ENCODE measurements around the gene HOMER2. TPM values are rescaled to one million over a fixed set of nuclear protein-coding genes. Genes with fewer than 3 reads are reported as not detected.

HOMER2 gene
- total and polyA plus RNA-seq, 9 of the 15 experiments (the other 6 are each of a cell fraction or from before 2014, with no cell fraction given), result 0.13 to 0.47 (median 0.29) TPM; not detected in 1

DNA sequence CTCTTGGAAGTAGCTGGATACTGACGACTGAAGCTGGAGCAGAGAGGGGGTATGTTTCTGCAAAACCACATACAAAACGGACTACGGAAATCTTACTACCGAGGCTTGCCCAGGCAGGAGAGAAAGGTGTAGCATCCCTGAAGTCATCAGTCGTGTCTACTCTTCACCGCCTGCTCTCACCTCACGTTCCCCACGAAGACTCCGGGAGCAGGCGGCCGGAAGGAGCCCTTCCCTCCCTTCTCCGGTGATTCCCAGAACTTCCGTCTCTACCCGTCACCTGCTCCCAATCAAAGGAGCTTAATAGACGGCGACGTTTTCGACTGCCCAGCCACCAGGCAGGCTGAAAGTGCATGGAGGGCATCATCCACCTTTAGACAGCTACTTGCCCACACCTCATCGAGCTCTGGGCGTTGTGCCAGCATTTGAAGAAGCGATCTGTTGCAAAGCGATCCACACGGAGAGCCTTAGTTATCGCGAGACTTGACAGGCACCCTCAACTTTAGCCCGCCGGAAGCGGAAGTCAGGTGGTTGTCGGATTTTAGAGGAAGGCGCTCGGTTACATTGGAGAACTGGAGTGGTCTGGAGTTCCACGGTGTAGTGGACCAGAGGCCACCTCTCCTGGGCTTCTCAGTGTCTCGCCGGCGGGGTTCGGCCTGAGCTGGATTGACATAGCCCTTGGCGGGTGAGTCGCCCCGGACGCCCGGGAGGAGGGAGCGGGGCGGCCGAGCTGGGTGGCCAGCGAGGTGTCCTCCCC, 33.3 kb upstream of the HOMER2 start, which contains the start of gene RAMAC (continued):
- TF ChIP-seq, protein P1, sequence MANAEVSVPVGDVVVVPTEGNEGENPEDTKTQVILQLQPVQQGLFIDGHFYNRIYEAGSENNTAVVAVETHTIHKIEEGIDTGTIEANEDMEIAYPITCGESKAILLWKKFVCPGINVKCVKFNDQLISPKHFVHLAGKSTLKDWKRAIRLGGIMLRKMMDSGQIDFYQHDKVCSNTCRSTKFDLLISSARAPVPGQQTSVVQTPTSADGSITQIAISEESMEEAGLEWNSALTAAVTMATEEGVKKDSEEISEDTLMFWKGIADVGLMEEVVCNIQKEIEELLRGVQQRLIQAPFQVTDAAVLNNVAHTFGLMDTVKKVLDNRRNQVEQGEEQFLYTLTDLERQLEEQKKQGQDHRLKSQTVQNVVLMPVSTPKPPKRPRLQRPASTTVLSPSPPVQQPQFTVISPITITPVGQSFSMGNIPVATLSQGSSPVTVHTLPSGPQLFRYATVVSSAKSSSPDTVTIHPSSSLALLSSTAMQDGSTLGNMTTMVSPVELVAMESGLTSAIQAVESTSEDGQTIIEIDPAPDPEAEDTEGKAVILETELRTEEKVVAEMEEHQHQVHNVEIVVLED (CRISPR knock-in tag; IDR thresholded peaks at IDR 0.05), result no peak
- TF ChIP-seq PCBP2 (IDR thresholded peaks at IDR 0.05; ENCODE audit: low read depth, low read length, poor library complexity, severe bottlenecking) (no peak), SMARCC2 (IDR thresholded peaks at IDR 0.05; ENCODE audit: low read depth) (no peak), ZSCAN32 (CRISPR knock-in tag; IDR thresholded peaks at IDR 0.05) (no peak), TBL1XR1 (IDR thresholded peaks at IDR 0.05; ENCODE audit: low read length in 2 of 2) (no peak), SMARCA4 (IDR thresholded peaks at IDR 0.05) (no peak), FOXA3 (CRISPR knock-in tag; conservative IDR thresholded peaks at IDR 0.05 in 1 of 2, IDR thresholded peaks at IDR 0.05 in 1 of 2) (no peak), MED1 (CRISPR knock-in tag; IDR thresholded peaks at IDR 0.05; ENCODE audit: borderline replicate concordance) (no peak), DDX20 (tag; IDR thresholded peaks at IDR 0.05; ENCODE audit: low read depth) (no peak), STAT5B (CRISPR knock-in tag; IDR thresholded peaks at IDR 0.05) (no peak)
- TF ChIP-seq, protein P2, sequence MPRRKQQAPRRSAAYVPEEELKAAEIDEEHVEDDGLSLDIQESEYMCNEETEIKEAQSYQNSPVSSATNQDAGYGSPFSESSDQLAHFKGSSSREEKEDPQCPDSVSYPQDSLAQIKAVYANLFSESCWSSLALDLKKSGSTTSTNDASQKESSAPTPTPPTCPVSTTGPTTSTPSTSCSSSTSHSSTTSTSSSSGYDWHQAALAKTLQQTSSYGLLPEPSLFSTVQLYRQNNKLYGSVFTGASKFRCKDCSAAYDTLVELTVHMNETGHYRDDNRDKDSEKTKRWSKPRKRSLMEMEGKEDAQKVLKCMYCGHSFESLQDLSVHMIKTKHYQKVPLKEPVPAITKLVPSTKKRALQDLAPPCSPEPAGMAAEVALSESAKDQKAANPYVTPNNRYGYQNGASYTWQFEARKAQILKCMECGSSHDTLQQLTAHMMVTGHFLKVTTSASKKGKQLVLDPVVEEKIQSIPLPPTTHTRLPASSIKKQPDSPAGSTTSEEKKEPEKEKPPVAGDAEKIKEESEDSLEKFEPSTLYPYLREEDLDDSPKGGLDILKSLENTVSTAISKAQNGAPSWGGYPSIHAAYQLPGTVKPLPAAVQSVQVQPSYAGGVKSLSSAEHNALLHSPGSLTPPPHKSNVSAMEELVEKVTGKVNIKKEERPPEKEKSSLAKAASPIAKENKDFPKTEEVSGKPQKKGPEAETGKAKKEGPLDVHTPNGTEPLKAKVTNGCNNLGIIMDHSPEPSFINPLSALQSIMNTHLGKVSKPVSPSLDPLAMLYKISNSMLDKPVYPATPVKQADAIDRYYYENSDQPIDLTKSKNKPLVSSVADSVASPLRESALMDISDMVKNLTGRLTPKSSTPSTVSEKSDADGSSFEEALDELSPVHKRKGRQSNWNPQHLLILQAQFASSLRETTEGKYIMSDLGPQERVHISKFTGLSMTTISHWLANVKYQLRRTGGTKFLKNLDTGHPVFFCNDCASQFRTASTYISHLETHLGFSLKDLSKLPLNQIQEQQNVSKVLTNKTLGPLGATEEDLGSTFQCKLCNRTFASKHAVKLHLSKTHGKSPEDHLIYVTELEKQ (CRISPR knock-in tag; IDR thresholded peaks at IDR 0.05), result no peak
- TF ChIP-seq, protein P3, sequence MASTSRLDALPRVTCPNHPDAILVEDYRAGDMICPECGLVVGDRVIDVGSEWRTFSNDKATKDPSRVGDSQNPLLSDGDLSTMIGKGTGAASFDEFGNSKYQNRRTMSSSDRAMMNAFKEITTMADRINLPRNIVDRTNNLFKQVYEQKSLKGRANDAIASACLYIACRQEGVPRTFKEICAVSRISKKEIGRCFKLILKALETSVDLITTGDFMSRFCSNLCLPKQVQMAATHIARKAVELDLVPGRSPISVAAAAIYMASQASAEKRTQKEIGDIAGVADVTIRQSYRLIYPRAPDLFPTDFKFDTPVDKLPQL (IDR thresholded peaks at IDR 0.05; ENCODE audit: extremely low read depth, insufficient read length), result no peak
- TF ChIP-seq, protein P4, sequence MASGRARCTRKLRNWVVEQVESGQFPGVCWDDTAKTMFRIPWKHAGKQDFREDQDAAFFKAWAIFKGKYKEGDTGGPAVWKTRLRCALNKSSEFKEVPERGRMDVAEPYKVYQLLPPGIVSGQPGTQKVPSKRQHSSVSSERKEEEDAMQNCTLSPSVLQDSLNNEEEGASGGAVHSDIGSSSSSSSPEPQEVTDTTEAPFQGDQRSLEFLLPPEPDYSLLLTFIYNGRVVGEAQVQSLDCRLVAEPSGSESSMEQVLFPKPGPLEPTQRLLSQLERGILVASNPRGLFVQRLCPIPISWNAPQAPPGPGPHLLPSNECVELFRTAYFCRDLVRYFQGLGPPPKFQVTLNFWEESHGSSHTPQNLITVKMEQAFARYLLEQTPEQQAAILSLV (tag; IDR thresholded peaks at IDR 0.05), result no peak
- TF ChIP-seq, protein P5, sequence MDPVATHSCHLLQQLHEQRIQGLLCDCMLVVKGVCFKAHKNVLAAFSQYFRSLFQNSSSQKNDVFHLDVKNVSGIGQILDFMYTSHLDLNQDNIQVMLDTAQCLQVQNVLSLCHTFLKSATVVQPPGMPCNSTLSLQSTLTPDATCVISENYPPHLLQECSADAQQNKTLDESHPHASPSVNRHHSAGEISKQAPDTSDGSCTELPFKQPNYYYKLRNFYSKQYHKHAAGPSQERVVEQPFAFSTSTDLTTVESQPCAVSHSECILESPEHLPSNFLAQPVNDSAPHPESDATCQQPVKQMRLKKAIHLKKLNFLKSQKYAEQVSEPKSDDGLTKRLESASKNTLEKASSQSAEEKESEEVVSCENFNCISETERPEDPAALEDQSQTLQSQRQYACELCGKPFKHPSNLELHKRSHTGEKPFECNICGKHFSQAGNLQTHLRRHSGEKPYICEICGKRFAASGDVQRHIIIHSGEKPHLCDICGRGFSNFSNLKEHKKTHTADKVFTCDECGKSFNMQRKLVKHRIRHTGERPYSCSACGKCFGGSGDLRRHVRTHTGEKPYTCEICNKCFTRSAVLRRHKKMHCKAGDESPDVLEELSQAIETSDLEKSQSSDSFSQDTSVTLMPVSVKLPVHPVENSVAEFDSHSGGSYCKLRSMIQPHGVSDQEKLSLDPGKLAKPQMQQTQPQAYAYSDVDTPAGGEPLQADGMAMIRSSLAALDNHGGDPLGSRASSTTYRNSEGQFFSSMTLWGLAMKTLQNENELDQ (CRISPR knock-in tag; IDR thresholded peaks at IDR 0.05; ENCODE audit: borderline replicate concordance), result no peak
- TF ChIP-seq, protein P6, sequence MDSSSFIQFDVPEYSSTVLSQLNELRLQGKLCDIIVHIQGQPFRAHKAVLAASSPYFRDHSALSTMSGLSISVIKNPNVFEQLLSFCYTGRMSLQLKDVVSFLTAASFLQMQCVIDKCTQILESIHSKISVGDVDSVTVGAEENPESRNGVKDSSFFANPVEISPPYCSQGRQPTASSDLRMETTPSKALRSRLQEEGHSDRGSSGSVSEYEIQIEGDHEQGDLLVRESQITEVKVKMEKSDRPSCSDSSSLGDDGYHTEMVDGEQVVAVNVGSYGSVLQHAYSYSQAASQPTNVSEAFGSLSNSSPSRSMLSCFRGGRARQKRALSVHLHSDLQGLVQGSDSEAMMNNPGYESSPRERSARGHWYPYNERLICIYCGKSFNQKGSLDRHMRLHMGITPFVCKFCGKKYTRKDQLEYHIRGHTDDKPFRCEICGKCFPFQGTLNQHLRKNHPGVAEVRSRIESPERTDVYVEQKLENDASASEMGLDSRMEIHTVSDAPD (CRISPR knock-in tag; IDR thresholded peaks at IDR 0.05), result no peak

All from K562 (cell line).